Astrocyte (in vitro differentiated cells and primary cell): ENCODE data around the gene FICD. TPM values are rescaled to one million over a fixed set of nuclear protein-coding genes. Genes with fewer than 3 reads are reported as not detected.

Experiments
- DNase-seq: peaks from one replicate; pipeline ENCODE4 v3.0.0-alpha.2; 2010; ENCODE audit warnings: low read depth
- FAIRE-seq: peaks from 2 replicates; lab custom pipeline; 2011; peaks lifted over from hg19 to GRCh38; lab: Jason Lieb, UNC
- H2AFZ ChIP-seq: 2 replicates; pipeline ENCODE4 v1.6.0; 2012; ENCODE audit warnings: low read depth, low read length, inconsistent platforms
- H3K27ac ChIP-seq: 2 replicates; pipeline ENCODE4 v1.5.1; 2011; ENCODE audit warnings: low read depth, low read length, inconsistent platforms
- H3K27me3 ChIP-seq: 2 replicates; pipeline ENCODE4 v1.6.0; 2011; ENCODE audit warnings: low read length, inconsistent platforms; ENCODE audit not compliant: insufficient read depth
- H3K36me3 ChIP-seq: 2 replicates; pipeline ENCODE4 v1.5.1; 2011; ENCODE audit warnings: low read length, inconsistent platforms; ENCODE audit not compliant: insufficient read depth
- H3K4me1 ChIP-seq: 2 replicates; pipeline ENCODE4 v1.5.1; 2011; ENCODE audit warnings: low read length, inconsistent platforms; ENCODE audit not compliant: insufficient read depth
- H3K4me2 ChIP-seq: 2 replicates; pipeline ENCODE4 v1.6.0; 2012; ENCODE audit warnings: low read length, inconsistent platforms
- H3K4me3 ChIP-seq: 2 replicates; pipeline ENCODE4 v1.5.1; 2011; ENCODE audit warnings: low read depth, mild to moderate bottlenecking, low read length, inconsistent platforms; ENCODE audit not compliant: insufficient read depth
- H3K79me2 ChIP-seq: 2 replicates; pipeline ENCODE4 v1.6.0; 2012; ENCODE audit warnings: mild to moderate bottlenecking, low read length, inconsistent platforms; ENCODE audit not compliant: insufficient read depth
- H3K9ac ChIP-seq: 2 replicates; pipeline ENCODE4 v1.6.0; 2012; ENCODE audit warnings: mild to moderate bottlenecking, low read length, inconsistent platforms
- H3K9me3 ChIP-seq: 2 replicates; pipeline ENCODE4 v1.5.1; 2012; ENCODE audit warnings: low read depth, mild to moderate bottlenecking, low read length, inconsistent platforms; ENCODE audit not compliant: insufficient read depth
- H4K20me1 ChIP-seq: 2 replicates; pipeline ENCODE4 v1.6.0; 2012; ENCODE audit warnings: low read length, inconsistent platforms; ENCODE audit not compliant: insufficient read depth
- H3K27ac Mint-ChIP-seq: one replicate; pipeline ENCODE4 v1.8.0; 2021; ENCODE audit warnings: mild to moderate bottlenecking, mixed read lengths; ENCODE audit not compliant: unreplicated experiment
- H3K27me3 Mint-ChIP-seq: one replicate; pipeline ENCODE4 v1.8.0; 2021; ENCODE audit warnings: low read depth, mixed read lengths; ENCODE audit not compliant: unreplicated experiment
- H3K36me3 Mint-ChIP-seq: one replicate; pipeline ENCODE4 v1.8.0; 2021; ENCODE audit warnings: low read depth, mixed read lengths; ENCODE audit not compliant: unreplicated experiment
- H3K4me1 Mint-ChIP-seq: one replicate; pipeline ENCODE4 v1.8.0; 2021; ENCODE audit warnings: low read depth, mixed read lengths; ENCODE audit not compliant: unreplicated experiment
- H3K4me3 Mint-ChIP-seq: one replicate; pipeline ENCODE4 v1.8.0; 2021; ENCODE audit warnings: mild to moderate bottlenecking, moderate library complexity, mixed read lengths; ENCODE audit not compliant: unreplicated experiment
- H3K9me3 Mint-ChIP-seq: one replicate; pipeline ENCODE4 v1.8.0; 2021; ENCODE audit warnings: mild to moderate bottlenecking, mixed read lengths; ENCODE audit not compliant: unreplicated experiment
- CTCF ChIP-seq: IDR thresholded peaks from 2 replicates; pipeline ENCODE4 v1.5.1; 2011; ENCODE audit warnings: low read depth, mild to moderate bottlenecking, inconsistent platforms, low read length, moderate library complexity; ENCODE audit not compliant: insufficient read depth
- EZH2 ChIP-seq: IDR thresholded peaks from 2 replicates; pipeline ENCODE4 v1.6.1; 2012; ENCODE audit warnings: mild to moderate bottlenecking, low read length, inconsistent platforms; ENCODE audit not compliant: insufficient read depth
- total RNA-seq: library from RNA; stranded (reverse); gene quantifications from 2 replicates; pipeline ENCODE4 v1.2.1, GENCODE V29; 2021

Gene FICD
- total RNA-seq, 1 donor from 2014 or later = 3.5 TPM

GRCh38 chr12:108517288-108518100 is 2.4 kb downstream of the FICD start:
- Mint-ChIP-seq H3K4me1 (no peaks in the 10 kb centered on the region), H3K9me3 (no peaks in the 10 kb centered on the region), H3K27me3 (no peaks in the 10 kb centered on the region), H3K27ac (no peak overlapping the region), H3K36me3 (peaks cover 24% of the 10 kb centered on the region), H3K4me3 (peak overlapping the region; percentile 54)
- Histone ChIP-seq H3K4me1 (peaks cover 7% of the 10 kb centered on the region), H3K27me3 (no peaks in the 10 kb centered on the region), H3K27ac (no peak overlapping the region), H3K36me3 (peaks cover 37% of the 10 kb centered on the region), H3K79me2 (peaks cover 22% of the 10 kb centered on the region), H3K4me2 (no peak overlapping the region), H3K9me3 (no peaks in the 10 kb centered on the region), H3K4me3 (no peak overlapping the region), H4K20me1 (peaks cover 47% of the 10 kb centered on the region), H3K9ac (no peak overlapping the region), H2AFZ (no peak overlapping the region)
- DNase-seq (no peak), FAIRE-seq (no peak)
- no peak for TF ChIP-seq CTCF
- TF ChIP-seq EZH2 = no peak

GRCh38 chr12:108518101-108518715 is 3.1 kb downstream of the FICD start:
- FAIRE-seq (no peak), DNase-seq (no peak)
- Histone ChIP-seq H3K27ac (no peak overlapping the region), H3K36me3 (peaks cover 42% of the 10 kb centered on the region), H3K4me3 (no peak overlapping the region), H4K20me1 (peaks cover 47% of the 10 kb centered on the region), H2AFZ (no peak overlapping the region), H3K79me2 (peaks cover 22% of the 10 kb centered on the region), H3K9me3 (no peaks in the 10 kb centered on the region), H3K4me1 (peaks cover 7% of the 10 kb centered on the region), H3K9ac (no peak overlapping the region), H3K4me2 (no peak overlapping the region), H3K27me3 (no peaks in the 10 kb centered on the region)
- H3K36me3 Mint-ChIP-seq = peaks cover 24% of the 10 kb centered on the region
- no peak overlapping the region for H3K4me3 Mint-ChIP-seq
- H3K27me3 Mint-ChIP-seq = no peaks in the 10 kb centered on the region
- H3K9me3 Mint-ChIP-seq = no peaks in the 10 kb centered on the region
- no peak overlapping the region for H3K27ac Mint-ChIP-seq
- no peak for TF ChIP-seq CTCF
- no peak for TF ChIP-seq EZH2
- no peaks in the 10 kb centered on the region for H3K4me1 Mint-ChIP-seq
